ENCODE data around the gene KLK15.

DNA sequence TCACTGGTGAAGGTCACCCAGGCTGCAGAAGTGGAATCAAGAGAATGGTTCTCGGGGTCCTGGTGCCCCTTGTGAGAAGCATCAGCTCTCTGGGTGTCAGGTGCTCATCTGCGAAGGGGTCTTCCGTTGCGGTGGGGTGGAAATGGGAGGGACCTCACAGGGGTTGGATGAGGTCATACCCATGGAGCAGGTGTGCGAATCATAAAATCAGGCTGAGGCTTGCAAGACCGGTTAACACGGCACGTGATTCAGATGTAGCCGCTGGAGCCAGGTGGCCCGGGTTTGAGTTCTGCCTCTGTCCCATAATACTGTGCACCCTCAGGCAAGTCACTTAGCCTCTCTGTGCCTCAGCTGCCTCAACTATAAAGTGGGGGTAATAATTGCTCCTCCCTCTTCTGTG, 3.9 kb upstream of the KLK15 start:
- TF ChIP-seq, protein P1, sequence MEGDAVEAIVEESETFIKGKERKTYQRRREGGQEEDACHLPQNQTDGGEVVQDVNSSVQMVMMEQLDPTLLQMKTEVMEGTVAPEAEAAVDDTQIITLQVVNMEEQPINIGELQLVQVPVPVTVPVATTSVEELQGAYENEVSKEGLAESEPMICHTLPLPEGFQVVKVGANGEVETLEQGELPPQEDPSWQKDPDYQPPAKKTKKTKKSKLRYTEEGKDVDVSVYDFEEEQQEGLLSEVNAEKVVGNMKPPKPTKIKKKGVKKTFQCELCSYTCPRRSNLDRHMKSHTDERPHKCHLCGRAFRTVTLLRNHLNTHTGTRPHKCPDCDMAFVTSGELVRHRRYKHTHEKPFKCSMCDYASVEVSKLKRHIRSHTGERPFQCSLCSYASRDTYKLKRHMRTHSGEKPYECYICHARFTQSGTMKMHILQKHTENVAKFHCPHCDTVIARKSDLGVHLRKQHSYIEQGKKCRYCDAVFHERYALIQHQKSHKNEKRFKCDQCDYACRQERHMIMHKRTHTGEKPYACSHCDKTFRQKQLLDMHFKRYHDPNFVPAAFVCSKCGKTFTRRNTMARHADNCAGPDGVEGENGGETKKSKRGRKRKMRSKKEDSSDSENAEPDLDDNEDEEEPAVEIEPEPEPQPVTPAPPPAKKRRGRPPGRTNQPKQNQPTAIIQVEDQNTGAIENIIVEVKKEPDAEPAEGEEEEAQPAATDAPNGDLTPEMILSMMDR (IDR thresholded peaks at IDR 0.05) = no peak
- TF ChIP-seq EP300 (IDR thresholded peaks at IDR 0.05; ENCODE audit: low read depth) = no peak
- no peak for TF ChIP-seq POLR2A (IDR thresholded peaks at IDR 0.05)
- peak in 1 of 3 donors; percentile 21 for TF ChIP-seq POLR2AphosphoS5 (IDR thresholded peaks at IDR 0.05)

Data from transverse colon (tissue), 4 donors.